Measurements from ENCODE around the gene DHX57. TPM values are rescaled to one million over a fixed set of nuclear protein-coding genes. Genes with fewer than 3 reads are reported as not detected.
"Not testable (repeated sequence)": the region's sequence is repeated elsewhere in the genome, so short reads cannot be mapped to it uniquely, and the experiment has no call there.

DHX57 gene
- total RNA-seq, 1 donor from 2014 or later: 20.3 TPM

- DNase-seq (ENCODE audit: low spot score): no peak
- H3K36me3 Mint-ChIP-seq (ENCODE audit: low read depth): peaks cover 18% of the 10 kb centered on the region
- intact Hi-C loops (cut with micrococcal nuclease): no loop called here
Measured at GRCh38 chr2:38836791-38837190, 38.9 kb downstream of the DHX57 start.

GRCh38 chr2:38835990-38836389 is 39.7 kb downstream of the DHX57 start:
- no peak for DNase-seq (ENCODE audit: low spot score)
- Mint-ChIP-seq H3K27me3 (ENCODE audit: insufficient read depth) (no peaks in the 10 kb centered on the region), H3K36me3 (ENCODE audit: low read depth) (peaks cover 13% of the 10 kb centered on the region), H3K4me3 (no peak overlapping the region), H3K4me1 (ENCODE audit: low read depth) (no peaks in the 10 kb centered on the region), H3K9me3 (no peaks in the 10 kb centered on the region), H3K27ac (no peak overlapping the region)
- intact Hi-C loops (cut with micrococcal nuclease): loop anchor here (2.0 kb wide), 1 partner anchor 299 kb away; no protein-coding TSS in a partner anchor

More at GRCh38 chr2:38836791-38837190, 38.9 kb downstream of the DHX57 start:
- no peak overlapping the region for H3K27ac Mint-ChIP-seq
- H3K9me3 Mint-ChIP-seq: no peaks in the 10 kb centered on the region
- no peaks in the 10 kb centered on the region for H3K27me3 Mint-ChIP-seq (ENCODE audit: insufficient read depth)
- no peak overlapping the region for H3K4me3 Mint-ChIP-seq
- H3K4me1 Mint-ChIP-seq (ENCODE audit: low read depth): no peaks in the 10 kb centered on the region

GRCh38 chr2:38835015-38835601 is 40.6 kb downstream of the DHX57 start:
- no peak for DNase-seq (ENCODE audit: low spot score)
- no peaks in the 10 kb centered on the region for H3K27me3 Mint-ChIP-seq (ENCODE audit: insufficient read depth)
- intact Hi-C loops (cut with micrococcal nuclease): loop anchor here (2.0 kb wide), 1 partner anchor 298 kb away; no protein-coding TSS in a partner anchor
- H3K9me3 Mint-ChIP-seq: no peaks in the 10 kb centered on the region
- no peaks in the 10 kb centered on the region for H3K4me1 Mint-ChIP-seq (ENCODE audit: low read depth)
- H3K36me3 Mint-ChIP-seq (ENCODE audit: low read depth): peaks cover 11% of the 10 kb centered on the region
- no peak overlapping the region for H3K27ac Mint-ChIP-seq
- no peak overlapping the region for H3K4me3 Mint-ChIP-seq

- no peaks in the 10 kb centered on the region for H3K27me3 Mint-ChIP-seq (ENCODE audit: insufficient read depth)
- H3K36me3 Mint-ChIP-seq (ENCODE audit: low read depth): peaks cover 4% of the 10 kb centered on the region
- no peak overlapping the region for H3K27ac Mint-ChIP-seq
- intact Hi-C loops (cut with micrococcal nuclease): no loop called here
- H3K9me3 Mint-ChIP-seq: no peaks in the 10 kb centered on the region
- DNase-seq (ENCODE audit: low spot score): no peak
- no peak overlapping the region for H3K4me3 Mint-ChIP-seq
- H3K4me1 Mint-ChIP-seq (ENCODE audit: low read depth): no peaks in the 10 kb centered on the region
Measured at GRCh38 chr2:38830526-38831159, 45.1 kb downstream of the DHX57 start.

GRCh38 chr2:38829971-38830370 is 45.8 kb downstream of the DHX57 start:
- Mint-ChIP-seq H3K27ac (no peak overlapping the region), H3K9me3 (no peaks in the 10 kb centered on the region), H3K4me1 (ENCODE audit: low read depth) (no peaks in the 10 kb centered on the region), H3K27me3 (ENCODE audit: insufficient read depth) (no peaks in the 10 kb centered on the region), H3K36me3 (ENCODE audit: low read depth) (peaks cover 4% of the 10 kb centered on the region), H3K4me3 (no peak overlapping the region)
- intact Hi-C loops (cut with micrococcal nuclease): no loop called here
- DNase-seq (ENCODE audit: low spot score): no peak

- H3K36me3 Mint-ChIP-seq (ENCODE audit: low read depth): peaks cover 8% of the 10 kb centered on the region
- no peaks in the 10 kb centered on the region for H3K27me3 Mint-ChIP-seq (ENCODE audit: insufficient read depth)
- no peak for DNase-seq (ENCODE audit: low spot score)
- H3K4me1 Mint-ChIP-seq (ENCODE audit: low read depth): no peaks in the 10 kb centered on the region
- H3K27ac Mint-ChIP-seq: no peak overlapping the region
- H3K4me3 Mint-ChIP-seq: no peak overlapping the region
- intact Hi-C loops (cut with micrococcal nuclease): no loop called here
- no peaks in the 10 kb centered on the region for H3K9me3 Mint-ChIP-seq
Measured at GRCh38 chr2:38828460-38828859, 47.3 kb downstream of the DHX57 start.

GRCh38 chr2:38827539-38828145 is 48.1 kb downstream of the DHX57 start:
- H3K27me3 Mint-ChIP-seq (ENCODE audit: insufficient read depth); DNase-seq (ENCODE audit: low spot score); H3K27ac Mint-ChIP-seq; H3K9me3 Mint-ChIP-seq; H3K4me3 Mint-ChIP-seq; intact Hi-C loops (cut with micrococcal nuclease); H3K4me1 Mint-ChIP-seq (ENCODE audit: low read depth): not testable (repeated sequence)
- peaks cover 12% of the 10 kb centered on the region for H3K36me3 Mint-ChIP-seq (ENCODE audit: low read depth)

- no peak for DNase-seq (ENCODE audit: low spot score)
- intact Hi-C loops (cut with micrococcal nuclease): no loop called here
- peaks cover 15% of the 10 kb centered on the region for H3K36me3 Mint-ChIP-seq (ENCODE audit: low read depth)
- no peak overlapping the region for H3K27ac Mint-ChIP-seq
- H3K27me3 Mint-ChIP-seq (ENCODE audit: insufficient read depth): no peaks in the 10 kb centered on the region
- H3K4me3 Mint-ChIP-seq: no peak overlapping the region
- no peaks in the 10 kb centered on the region for H3K9me3 Mint-ChIP-seq
- no peaks in the 10 kb centered on the region for H3K4me1 Mint-ChIP-seq (ENCODE audit: low read depth)
Measured at GRCh38 chr2:38825956-38826355, 49.8 kb downstream of the DHX57 start.

GRCh38 chr2:38824906-38825305 is 50.8 kb downstream of the DHX57 start:
- Mint-ChIP-seq H3K27ac (no peak overlapping the region), H3K4me1 (ENCODE audit: low read depth) (no peaks in the 10 kb centered on the region), H3K4me3 (no peak overlapping the region), H3K27me3 (ENCODE audit: insufficient read depth) (no peaks in the 10 kb centered on the region), H3K9me3 (no peaks in the 10 kb centered on the region), H3K36me3 (ENCODE audit: low read depth) (peaks cover 17% of the 10 kb centered on the region)
- DNase-seq (ENCODE audit: low spot score): no peak
- intact Hi-C loops (cut with micrococcal nuclease): no loop called here

- Mint-ChIP-seq H3K36me3 (ENCODE audit: low read depth) (peaks cover 24% of the 10 kb centered on the region), H3K4me3 (no peak overlapping the region)
- DNase-seq (ENCODE audit: low spot score): no peak
Measured at GRCh38 chr2:38823386-38823785, 52.3 kb downstream of the DHX57 start.

GRCh38 chr2:38818565-38818964 is 57.2 kb downstream of the DHX57 start:
- H3K27me3 Mint-ChIP-seq (ENCODE audit: insufficient read depth): no peaks in the 10 kb centered on the region
- no peak for DNase-seq (ENCODE audit: low spot score)
- H3K4me1 Mint-ChIP-seq (ENCODE audit: low read depth): no peaks in the 10 kb centered on the region
- H3K9me3 Mint-ChIP-seq: no peaks in the 10 kb centered on the region
- no peak overlapping the region for H3K4me3 Mint-ChIP-seq
- peaks cover 29% of the 10 kb centered on the region for H3K36me3 Mint-ChIP-seq (ENCODE audit: low read depth)
- no peak overlapping the region for H3K27ac Mint-ChIP-seq
- intact Hi-C loops (cut with micrococcal nuclease): no loop called here

More at GRCh38 chr2:38823386-38823785, 52.3 kb downstream of the DHX57 start:
- no peaks in the 10 kb centered on the region for H3K9me3 Mint-ChIP-seq
- H3K27me3 Mint-ChIP-seq (ENCODE audit: insufficient read depth): no peaks in the 10 kb centered on the region
- no peaks in the 10 kb centered on the region for H3K4me1 Mint-ChIP-seq (ENCODE audit: low read depth)
- H3K27ac Mint-ChIP-seq: no peak overlapping the region
- intact Hi-C loops (cut with micrococcal nuclease): no loop called here

- no peak overlapping the region for H3K4me3 Mint-ChIP-seq
- H3K4me1 Mint-ChIP-seq (ENCODE audit: low read depth): no peaks in the 10 kb centered on the region
- no peaks in the 10 kb centered on the region for H3K9me3 Mint-ChIP-seq
- DNase-seq (ENCODE audit: low spot score): no peak
- intact Hi-C loops (cut with micrococcal nuclease): no loop called here
- H3K36me3 Mint-ChIP-seq (ENCODE audit: low read depth): peaks cover 24% of the 10 kb centered on the region
- no peak overlapping the region for H3K27ac Mint-ChIP-seq
- no peaks in the 10 kb centered on the region for H3K27me3 Mint-ChIP-seq (ENCODE audit: insufficient read depth)
Measured at GRCh38 chr2:38815936-38816335, 59.8 kb downstream of the DHX57 start.

- DNase-seq (ENCODE audit: low spot score): no peak
- Mint-ChIP-seq H3K4me3 (no peak overlapping the region), H3K9me3 (no peaks in the 10 kb centered on the region), H3K4me1 (ENCODE audit: low read depth) (no peaks in the 10 kb centered on the region), H3K27me3 (ENCODE audit: insufficient read depth) (no peaks in the 10 kb centered on the region), H3K27ac (no peak overlapping the region), H3K36me3 (ENCODE audit: low read depth) (peaks cover 12% of the 10 kb centered on the region)
- intact Hi-C loops (cut with micrococcal nuclease): no loop called here
Measured at GRCh38 chr2:38810488-38810887, 65.2 kb downstream of the DHX57 start.
